Activated T-cell treated with anti-CD3 and anti-CD28 coated beads, Interleukin-2, amount 50 U/mL, for 4 hours (primary cell): ENCODE measurements around the gene DYNLT2. TPM values are rescaled to one million over a fixed set of nuclear protein-coding genes. Genes with fewer than 3 reads are reported as not detected.
A peak's percentile ranks its signal among the peaks of the same experiment; 100 is the strongest.

Experiments used
- ATAC-seq, 2 donors: fragments of 200-7000 bp; cut with Tn5 transposase; one replicate each; pipeline ENCODE4 v1.10.0; 2021
- DNase-seq: peaks from one replicate; pipeline ENCODE4 v3.0.0-alpha.2; 2020
- H3K27me3 Mint-ChIP-seq: one replicate; pipeline ENCODE4 v1.8.0; 2021; ENCODE audit warnings: low read depth, mixed read lengths
- H3K36me3 Mint-ChIP-seq: one replicate; pipeline ENCODE4 v1.8.0; 2022; ENCODE audit warnings: mixed read lengths; ENCODE audit not compliant: insufficient read depth
- H3K4me1 Mint-ChIP-seq: one replicate; pipeline ENCODE4 v1.8.0; 2021; ENCODE audit warnings: low read depth, mixed read lengths
- H3K4me3 Mint-ChIP-seq: one replicate; pipeline ENCODE4 v1.8.0; 2021; ENCODE audit warnings: mild to moderate bottlenecking, moderate library complexity, mixed read lengths
- H3K9me3 Mint-ChIP-seq: one replicate; pipeline ENCODE4 v1.8.0; 2021; ENCODE audit warnings: mixed read lengths
- total RNA-seq, 3 donors: library from RNA; stranded (reverse); gene quantifications; one replicate each; pipeline ENCODE4 v1.2.1, GENCODE V29; 2021

The DYNLT2 gene, protein sequence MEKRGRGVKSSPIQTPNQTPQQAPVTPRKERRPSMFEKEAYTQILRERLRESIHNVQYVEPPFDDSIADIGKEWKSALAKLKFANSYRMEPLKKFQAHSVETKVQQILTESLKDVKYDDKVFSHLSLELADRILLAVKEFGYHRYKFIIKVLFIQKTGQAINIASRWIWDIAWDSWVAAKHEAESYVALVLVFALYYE
- total RNA-seq, result 1 to 10 TPM in 2 of 3 donors, under 1 TPM in 1; 0.95 to 1.7 (median 1.6) TPM

DNA sequence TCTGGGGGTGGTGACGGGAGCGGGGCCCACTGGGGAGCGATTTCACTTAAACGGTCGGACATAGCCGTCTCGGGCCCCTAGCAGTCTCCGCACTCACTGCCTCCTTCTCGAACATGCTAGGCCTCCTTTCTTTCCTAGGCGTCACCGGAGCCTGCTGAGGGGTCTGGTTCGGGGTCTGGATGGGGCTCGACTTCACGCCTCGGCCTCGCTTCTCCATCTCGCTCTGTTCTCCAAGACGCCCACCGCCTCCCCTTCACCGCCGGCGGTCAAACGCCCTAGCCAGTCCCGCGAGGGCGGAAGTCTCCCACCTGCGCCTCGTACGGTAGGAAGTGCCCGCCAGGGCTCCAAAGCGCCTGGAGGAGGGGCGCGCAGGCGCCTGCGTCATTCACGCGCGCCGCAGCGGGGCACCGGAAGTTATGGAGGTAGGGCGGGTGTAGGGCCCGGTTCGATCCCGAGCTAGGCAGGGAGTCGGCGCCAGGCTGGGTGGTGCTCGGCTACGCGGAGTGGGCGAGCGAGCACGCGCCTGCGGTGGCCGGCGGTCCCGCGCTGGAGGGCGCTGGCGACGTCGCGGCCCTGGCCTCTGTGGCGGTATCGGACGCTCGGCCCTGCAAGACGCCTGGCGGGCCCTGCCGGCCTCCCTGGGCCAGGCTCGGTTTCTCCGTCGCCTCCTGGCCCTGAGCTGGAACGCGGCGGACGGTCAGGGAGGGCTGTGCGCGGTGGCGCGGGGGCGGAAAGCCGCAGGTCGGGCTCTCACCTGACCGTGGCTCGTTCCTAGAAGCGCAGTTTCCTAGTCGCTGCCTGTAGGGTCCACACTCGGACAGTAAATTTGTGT lies at the start of gene DYNLT2, which contains the start of gene ERMARD:
TSS of gene DYNLT2 (minus strand) at position 331 of the 832 bp plus-strand sequence. CDS start at position 217, 114 bp downstream.
TSS of gene ERMARD (plus strand) at position 381 of the 832 bp plus-strand sequence. CDS start at position 417, 36 bp downstream.
- Mint-ChIP-seq H3K4me1 (peaks cover 30% of the 10 kb centered on the region), H3K9me3 (peaks cover 11% of the 10 kb centered on the region), H3K27me3 (no peaks in the 10 kb centered on the region), H3K4me3 (peak within 1 kb of the TSS; percentile 100), H3K36me3 (peaks cover 6% of the 10 kb centered on the region)
- DNase-seq (peak; percentile 92), ATAC-seq (peak; percentile 97 to 98)

DNA sequence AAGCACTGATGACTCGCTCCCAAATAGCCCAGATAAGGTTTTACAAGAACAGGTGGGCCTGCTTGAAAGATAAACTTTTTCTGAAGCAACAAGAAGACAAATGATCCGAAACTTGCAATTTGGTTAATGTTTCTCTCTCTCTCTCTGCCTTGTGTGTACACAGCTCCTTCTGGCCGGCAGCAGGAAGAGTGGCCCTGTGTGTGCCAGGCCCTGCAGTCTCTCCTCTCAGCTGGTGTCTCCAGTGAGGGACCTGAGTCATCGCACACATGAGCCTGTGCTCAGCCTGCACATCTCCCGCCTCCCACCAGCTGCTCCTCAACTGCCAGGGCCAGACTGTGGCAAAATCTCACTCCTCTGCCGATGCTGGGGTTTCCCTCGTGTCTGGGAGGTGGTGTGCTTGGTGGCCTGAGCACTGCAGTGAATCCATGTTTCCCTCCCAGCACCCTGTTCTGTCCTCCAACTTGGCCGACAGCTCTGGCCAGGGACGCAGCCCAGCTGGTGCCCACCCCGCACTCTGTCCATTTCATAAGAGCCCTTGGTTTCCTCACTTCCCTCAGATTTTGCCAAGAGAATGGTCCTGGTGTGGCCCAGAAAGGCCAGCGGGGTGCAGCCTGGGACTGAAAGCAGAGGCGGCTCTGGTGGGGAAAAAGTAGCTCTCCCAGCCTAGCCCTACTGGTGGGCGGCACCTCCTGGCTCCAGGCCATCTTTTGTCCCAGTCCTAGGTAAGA lies 49.5 kb upstream of the DYNLT2 start:
- DNase-seq, result no peak
- Mint-ChIP-seq H3K4me3 (no peak overlapping the region), H3K27me3 (peaks cover 42% of the 10 kb centered on the region), H3K9me3 (no peaks in the 10 kb centered on the region), H3K4me1 (peaks cover 31% of the 10 kb centered on the region), H3K36me3 (no peaks in the 10 kb centered on the region)
- ATAC-seq, result no peak

GRCh38 chr6:169800116-169800667 lies 48.8 kb upstream of the DYNLT2 start:
- DNase-seq (no peak), ATAC-seq (no peak)
- H3K36me3 Mint-ChIP-seq, result no peaks in the 10 kb centered on the region
- H3K4me3 Mint-ChIP-seq, result no peak overlapping the region
- no peaks in the 10 kb centered on the region for H3K9me3 Mint-ChIP-seq
- peaks cover 36% of the 10 kb centered on the region for H3K27me3 Mint-ChIP-seq
- H3K4me1 Mint-ChIP-seq, result peaks cover 25% of the 10 kb centered on the region

DNA sequence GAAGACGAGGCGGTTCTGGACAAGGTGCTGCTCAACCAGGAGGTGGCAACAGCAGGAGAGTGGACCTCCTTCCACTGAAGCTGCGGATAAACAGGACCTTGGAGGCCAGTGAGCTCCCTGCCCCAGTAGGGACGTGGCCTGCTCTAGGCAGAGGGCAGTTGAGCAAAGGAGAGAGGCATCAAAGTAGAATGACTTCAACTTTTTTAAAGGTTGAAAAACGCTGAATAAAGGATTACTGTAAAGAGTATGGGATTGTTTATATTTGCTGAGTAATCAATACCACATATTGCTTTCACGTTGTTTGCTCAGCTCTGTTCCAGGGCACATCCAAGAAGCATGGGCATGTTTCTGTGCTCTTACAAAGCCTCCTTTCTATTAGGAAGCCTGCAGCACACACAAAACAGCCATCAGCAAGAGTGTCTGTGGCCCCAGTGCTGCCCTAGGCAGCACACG lies 48.1 kb upstream of the DYNLT2 start:
- H3K27me3 Mint-ChIP-seq, result peaks cover 29% of the 10 kb centered on the region
- H3K4me1 Mint-ChIP-seq, result peaks cover 18% of the 10 kb centered on the region
- H3K36me3 Mint-ChIP-seq, result no peaks in the 10 kb centered on the region

DNA sequence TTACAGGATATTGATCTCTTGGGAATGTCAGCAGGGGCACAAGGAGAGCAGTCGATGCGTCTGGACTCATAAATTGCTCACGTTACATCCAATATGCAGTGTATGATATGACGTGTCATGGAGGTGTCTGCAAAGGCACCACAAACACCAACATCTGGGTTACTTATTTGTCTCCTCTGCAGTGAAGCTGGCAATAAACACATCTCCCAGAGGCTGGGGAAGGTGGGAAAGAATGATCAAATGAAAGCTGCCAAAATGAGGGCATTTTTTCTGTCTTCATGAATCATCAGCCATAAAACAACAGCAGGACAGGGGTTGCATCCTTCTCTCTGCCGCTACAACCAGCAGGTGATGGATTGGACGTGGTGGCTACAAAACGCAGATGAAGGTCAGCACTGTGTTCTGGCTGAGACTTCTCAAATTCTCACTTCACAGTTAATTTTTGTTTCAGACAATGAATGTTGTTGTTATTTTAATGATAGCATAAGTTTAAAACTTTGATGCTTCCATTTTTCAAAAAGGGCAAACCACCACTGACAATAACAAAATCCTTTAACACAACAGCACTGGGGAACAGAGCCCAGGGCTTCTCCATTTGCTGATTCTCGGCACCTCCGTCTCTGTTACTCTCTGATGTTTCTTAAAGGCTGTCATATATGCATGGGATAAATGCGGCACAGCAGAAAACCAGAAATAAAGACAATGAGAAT lies 47.5 kb upstream of the DYNLT2 start:
- no peak overlapping the region for H3K4me3 Mint-ChIP-seq
- peaks cover 27% of the 10 kb centered on the region for H3K27me3 Mint-ChIP-seq
- no peak for ATAC-seq

More for the DNA sequence above, 48.1 kb upstream of the DYNLT2 start:
- H3K4me3 Mint-ChIP-seq, result no peak overlapping the region
- H3K9me3 Mint-ChIP-seq, result no peaks in the 10 kb centered on the region
- no peak for DNase-seq
- ATAC-seq, result no peak

GRCh38 chr6:169795196-169795595 lies 43.8 kb upstream of the DYNLT2 start:
- ATAC-seq (no peak), DNase-seq (no peak)
- peaks cover 40% of the 10 kb centered on the region for H3K27me3 Mint-ChIP-seq

More for the DNA sequence above, 47.5 kb upstream of the DYNLT2 start:
- H3K4me1 Mint-ChIP-seq, result peaks cover 12% of the 10 kb centered on the region
- no peaks in the 10 kb centered on the region for H3K36me3 Mint-ChIP-seq
- H3K9me3 Mint-ChIP-seq, result no peaks in the 10 kb centered on the region
- no peak for DNase-seq

GRCh38 chr6:169794317-169795055 lies 43.1 kb upstream of the DYNLT2 start:
- DNase-seq (no peak), ATAC-seq (no peak)
- no peaks in the 10 kb centered on the region for H3K36me3 Mint-ChIP-seq
- H3K4me1 Mint-ChIP-seq, result peaks cover 13% of the 10 kb centered on the region
- H3K4me3 Mint-ChIP-seq, result no peak overlapping the region
- no peaks in the 10 kb centered on the region for H3K9me3 Mint-ChIP-seq
- H3K27me3 Mint-ChIP-seq, result peaks cover 40% of the 10 kb centered on the region

More at GRCh38 chr6:169795196-169795595, 43.8 kb upstream of the DYNLT2 start:
- Mint-ChIP-seq H3K36me3 (no peaks in the 10 kb centered on the region), H3K4me1 (peaks cover 10% of the 10 kb centered on the region), H3K4me3 (no peak overlapping the region), H3K9me3 (no peaks in the 10 kb centered on the region)

GRCh38 chr6:169793408-169793807 lies 42.0 kb upstream of the DYNLT2 start:
- DNase-seq, result no peak
- Mint-ChIP-seq H3K9me3 (no peaks in the 10 kb centered on the region), H3K4me3 (no peak overlapping the region), H3K36me3 (no peaks in the 10 kb centered on the region), H3K4me1 (peaks cover 15% of the 10 kb centered on the region), H3K27me3 (peaks cover 34% of the 10 kb centered on the region)
- ATAC-seq, result no peak

DNA sequence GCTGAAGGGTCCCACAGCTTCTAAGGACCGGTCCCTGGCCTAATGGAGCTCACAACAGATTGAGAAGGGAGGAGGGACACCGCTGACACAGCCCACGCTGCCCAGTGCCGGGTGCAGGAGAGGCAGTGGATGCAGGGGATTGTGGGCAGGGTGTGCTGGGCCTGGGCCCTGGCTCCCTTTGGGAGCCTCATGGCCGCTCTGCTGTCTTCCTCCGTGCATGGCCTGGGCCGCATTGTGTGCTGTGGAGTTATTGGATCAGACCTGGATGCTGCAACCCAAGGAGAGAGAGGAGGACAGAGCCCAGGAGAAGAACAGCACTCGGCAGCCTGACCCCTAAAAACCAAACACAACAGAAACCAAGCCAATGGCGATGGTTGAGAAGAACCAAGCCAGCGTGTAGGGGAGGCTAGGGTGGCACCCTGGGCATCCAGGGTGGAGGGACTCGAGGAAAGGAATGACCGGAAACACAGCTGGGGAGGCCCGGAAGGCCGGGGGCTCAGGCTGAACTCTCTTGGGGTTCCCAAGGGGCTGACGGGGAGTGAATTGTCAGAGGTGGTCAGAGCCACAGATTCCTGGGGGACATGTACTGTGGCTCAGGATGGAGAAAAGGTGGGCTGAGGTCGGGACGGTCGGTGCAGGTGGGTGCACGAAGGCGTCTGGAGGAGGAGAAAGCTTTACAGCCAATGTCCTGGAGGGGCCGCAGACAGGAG lies 41.1 kb upstream of the DYNLT2 start:
- Mint-ChIP-seq H3K9me3 (no peaks in the 10 kb centered on the region), H3K4me1 (peaks cover 15% of the 10 kb centered on the region), H3K36me3 (no peaks in the 10 kb centered on the region), H3K27me3 (peaks cover 30% of the 10 kb centered on the region), H3K4me3 (no peak overlapping the region)
- no peak for DNase-seq
- no peak for ATAC-seq

- Mint-ChIP-seq H3K4me1 (peaks cover 15% of the 10 kb centered on the region), H3K4me3 (no peak overlapping the region)
- no peak for DNase-seq
Measured at GRCh38 chr6:169791721-169792131, 40.4 kb upstream of the DYNLT2 start.

DNA sequence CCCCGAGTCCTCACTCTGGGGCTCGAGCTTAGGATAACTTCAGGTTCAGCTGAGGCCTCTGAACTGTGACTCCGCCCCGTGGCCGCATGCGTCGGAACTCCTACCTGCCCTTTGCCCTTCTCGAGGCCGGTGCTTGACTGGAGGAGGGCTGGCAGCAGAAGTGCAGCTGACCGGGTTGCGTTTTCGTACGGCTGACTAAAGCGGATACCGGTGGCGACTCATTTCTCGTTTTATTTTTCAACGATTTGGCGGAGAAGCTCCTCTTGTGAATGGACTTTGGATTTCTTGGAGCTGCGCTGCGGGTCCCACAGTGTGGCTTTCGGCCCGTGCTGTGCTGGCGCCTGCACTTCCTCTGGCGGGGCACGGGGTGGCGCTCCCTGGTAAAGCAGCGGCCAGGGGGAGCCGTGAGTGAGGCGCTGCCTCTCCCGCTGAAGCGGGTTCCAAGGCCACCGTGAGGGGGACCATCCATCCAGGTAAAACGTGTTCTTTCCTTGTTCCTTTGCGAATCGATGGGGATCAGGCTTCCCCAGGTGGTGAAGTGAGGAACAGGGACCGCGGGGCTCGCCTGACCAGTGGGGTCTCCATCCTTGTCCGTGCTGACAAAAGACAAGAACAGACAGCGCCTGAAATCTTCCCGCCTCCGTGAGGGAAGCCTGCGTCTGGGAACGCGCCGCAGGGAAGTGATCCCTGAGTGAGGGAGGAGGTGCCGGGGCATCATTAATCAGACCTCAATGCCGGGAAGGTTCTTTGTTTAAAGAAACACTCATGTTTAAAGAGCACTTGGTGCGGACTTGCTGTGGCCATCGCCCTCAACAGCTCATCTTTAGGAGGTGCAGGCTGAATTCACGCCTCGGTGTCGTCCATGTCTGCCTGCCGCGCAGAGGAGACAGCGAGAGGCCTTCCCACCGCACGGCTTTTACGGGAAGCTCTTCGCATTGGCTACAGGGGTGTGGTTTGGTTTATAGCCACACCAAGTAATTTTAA lies 38.9 kb upstream of the DYNLT2 start:
- Mint-ChIP-seq H3K4me3 (peak overlapping the region; percentile 82), H3K9me3 (no peaks in the 10 kb centered on the region), H3K27me3 (peaks cover 30% of the 10 kb centered on the region), H3K4me1 (peaks cover 15% of the 10 kb centered on the region), H3K36me3 (no peaks in the 10 kb centered on the region)
- ATAC-seq, result peak; percentile 97 to 98
- peak; percentile 64 for DNase-seq

More at GRCh38 chr6:169791721-169792131, 40.4 kb upstream of the DYNLT2 start:
- ATAC-seq, result no peak
- Mint-ChIP-seq H3K36me3 (no peaks in the 10 kb centered on the region), H3K9me3 (no peaks in the 10 kb centered on the region), H3K27me3 (peaks cover 30% of the 10 kb centered on the region)
